VCaP (cell line): ENCODE results near the gene PPCDC.
A peak's percentile ranks its signal among the peaks of the same experiment; 100 is the strongest.

ENCODE experiments used
- H3K27ac ChIP-seq: fragments of 450-650 bp; 2 replicates; pipeline ENCODE4 v1.5.1; 2017
- CTCF ChIP-seq: fragments of 450-650 bp; conservative IDR thresholded peaks from 2 replicates; pipeline ENCODE4 v1.5.1; 2017; ENCODE audit warnings: mild to moderate bottlenecking, moderate library complexity

The PPCDC gene

DNA sequence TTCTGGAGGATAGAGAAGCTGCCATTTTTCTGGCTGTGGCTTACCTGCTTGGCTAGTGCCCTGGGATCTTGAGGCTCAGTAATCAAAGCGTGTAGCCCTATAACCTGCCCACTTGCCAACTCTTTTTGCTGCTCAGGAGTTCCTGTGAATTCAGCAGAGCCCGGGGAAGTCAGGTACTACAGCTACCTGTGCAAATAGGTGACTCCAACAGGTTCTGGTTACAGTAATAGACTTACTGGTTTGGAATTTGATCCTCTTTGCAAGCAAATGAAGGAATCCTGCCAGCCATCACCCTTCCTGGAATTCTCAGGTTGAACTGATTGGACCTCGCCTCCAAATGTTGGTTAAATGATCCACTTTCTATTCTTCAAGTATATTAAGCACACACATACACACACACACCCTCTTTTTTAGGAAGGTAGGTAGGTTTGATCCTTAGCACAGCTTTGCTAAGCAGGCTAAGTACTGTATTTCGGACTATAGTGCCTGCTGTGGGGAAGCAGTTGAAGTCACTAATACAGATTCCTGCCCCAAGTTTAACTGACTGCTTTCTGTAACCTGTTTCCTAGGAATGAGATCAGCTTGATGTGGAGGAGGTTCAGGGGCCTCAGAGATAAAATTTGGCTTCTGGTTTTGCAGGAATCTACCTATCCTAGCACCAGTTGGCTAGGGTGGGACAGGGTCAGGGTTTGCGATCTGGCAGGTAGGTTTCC lies 2.3 kb downstream of the PPCDC start:
- no peak for TF ChIP-seq CTCF
- peak overlapping the region; percentile 96 for H3K27ac ChIP-seq

- no peak overlapping the region for H3K27ac ChIP-seq
- no peak for TF ChIP-seq CTCF
These were observed 4.2 kb downstream of the PPCDC start for GRCh38 chr15:75027551-75027950.

DNA sequence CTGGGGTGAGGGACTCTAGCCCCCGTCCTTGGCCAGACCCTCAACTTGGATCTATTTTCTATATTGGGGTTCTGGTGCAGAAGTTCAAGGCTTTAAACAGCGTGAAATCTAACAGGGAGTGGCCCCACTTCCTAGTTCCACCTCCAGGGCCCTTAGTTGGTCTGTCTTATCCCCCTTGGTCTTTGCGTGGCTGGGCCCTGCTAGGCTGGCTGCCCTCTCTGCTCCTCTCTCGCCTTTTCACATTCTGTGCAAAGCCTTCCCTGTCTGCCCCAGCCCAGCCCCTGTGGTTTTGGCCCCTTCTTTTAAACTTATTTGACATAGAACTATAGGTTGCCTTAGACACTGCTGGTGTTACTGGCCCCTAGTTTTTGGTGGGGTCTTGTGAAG lies 5.6 kb downstream of the PPCDC start:
- 0 out of 2 replicates have a peak overlapping the region, but pooled peaks have one; percentile 30 for H3K27ac ChIP-seq
- no peak for TF ChIP-seq CTCF

GRCh38 chr15:75029378-75030022 lies 6.1 kb downstream of the PPCDC start:
- peak; percentile 96 for TF ChIP-seq CTCF
- H3K27ac ChIP-seq = peak overlapping the region; percentile 30; the same call in 1 of the 2 replicates

DNA sequence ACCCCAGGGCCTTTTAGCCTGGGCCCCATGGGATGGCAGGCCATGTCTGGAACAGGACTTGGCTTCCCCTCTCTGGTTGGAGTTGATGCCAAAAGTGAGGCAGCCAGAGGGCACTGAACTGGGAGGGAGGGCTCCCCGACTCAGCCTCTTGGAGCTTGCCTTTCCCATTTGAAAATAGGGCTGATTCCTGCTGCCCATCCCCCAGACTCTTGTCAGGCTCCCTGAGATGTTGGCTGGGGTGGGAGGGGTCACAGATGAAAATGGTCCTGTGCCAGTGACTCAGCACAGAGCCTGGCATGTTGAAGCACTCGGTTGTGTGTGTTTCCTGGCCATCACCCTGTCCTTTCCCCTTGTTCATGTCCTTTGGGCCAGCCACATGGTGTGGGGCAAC lies 6.6 kb downstream of the PPCDC start:
- TF ChIP-seq CTCF = no peak
- H3K27ac ChIP-seq = peak overlapping the region; percentile 30; the same call in 1 of the 2 replicates

DNA sequence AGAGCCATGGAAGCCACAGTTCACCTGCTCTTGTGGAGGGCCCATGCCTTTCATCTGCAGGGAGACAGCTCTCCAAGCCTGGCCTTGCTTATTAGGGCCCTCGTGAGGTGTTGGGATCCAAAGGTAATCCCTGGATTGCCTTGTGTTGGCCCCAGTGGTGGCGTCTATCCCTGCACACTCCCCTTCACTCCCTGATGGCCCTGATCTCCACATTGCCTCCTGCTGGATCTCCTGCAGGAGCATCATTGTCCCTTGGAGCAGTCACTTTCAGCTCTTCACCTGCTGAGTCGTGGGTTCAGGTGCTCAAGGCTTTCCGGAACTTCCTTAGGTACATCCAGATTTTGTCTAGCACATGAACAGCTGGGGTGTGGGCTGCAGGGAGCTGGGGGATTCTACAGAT lies 7.0 kb downstream of the PPCDC start:
- no peak for TF ChIP-seq CTCF
- no peak overlapping the region; the same call in 1 of the 2 replicates for H3K27ac ChIP-seq

DNA sequence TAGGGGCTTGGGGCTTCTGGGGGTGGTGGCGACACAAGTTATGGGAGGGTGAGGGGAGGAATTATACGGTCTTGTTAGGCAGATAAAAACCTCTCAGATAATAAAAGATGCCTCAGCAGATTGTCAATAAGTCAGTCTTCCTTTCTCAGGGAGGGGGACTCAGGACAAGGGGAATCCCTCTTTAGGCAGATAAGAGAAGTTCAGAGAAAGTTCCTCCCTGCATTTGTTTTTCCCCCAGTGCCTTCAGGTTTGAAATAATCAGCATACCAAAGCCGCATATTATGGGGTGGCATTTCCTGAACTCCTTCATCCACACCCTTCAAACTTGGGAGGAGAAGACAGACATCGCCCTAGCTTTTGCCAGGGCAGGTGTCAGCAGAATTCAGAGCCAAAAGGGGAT lies 8.5 kb downstream of the PPCDC start:
- H3K27ac ChIP-seq = peak overlapping the region; percentile 5; the same call in 1 of the 2 replicates
- no peak for TF ChIP-seq CTCF
